Hepatic stellate cell (primary cell): Measurements from ENCODE around the gene ENTHD1.
"Not testable (repeated sequence)": the region's sequence is repeated elsewhere in the genome, so short reads cannot be mapped to it uniquely, and the experiment has no call there.

ENCODE experiments used
- DNase-seq: peaks from one replicate; pipeline ENCODE4 v3.0.0; 2011; ENCODE audit warnings: low spot score

The ENTHD1 gene

DNA sequence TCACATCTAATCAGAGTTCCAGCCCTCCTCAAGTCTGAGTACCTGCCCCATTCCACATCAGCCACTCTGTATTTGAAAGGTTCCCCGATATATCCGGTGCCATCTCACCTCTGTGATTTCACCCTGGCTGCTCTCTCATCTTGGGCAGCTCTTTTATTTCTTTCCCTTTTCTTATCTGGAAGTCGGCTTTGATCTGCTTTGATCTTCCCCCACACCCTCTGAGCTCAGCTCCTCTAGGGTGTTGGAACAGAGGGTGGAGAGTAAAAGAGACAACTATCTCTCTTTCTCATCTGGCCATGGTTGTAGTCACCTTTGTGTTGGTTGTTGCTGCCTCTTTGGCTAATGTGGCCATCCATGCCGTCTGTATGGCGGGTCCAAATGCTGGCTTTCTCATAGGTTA, 108.3 kb downstream of the ENTHD1 start:
- DNase-seq: no peak

DNA sequence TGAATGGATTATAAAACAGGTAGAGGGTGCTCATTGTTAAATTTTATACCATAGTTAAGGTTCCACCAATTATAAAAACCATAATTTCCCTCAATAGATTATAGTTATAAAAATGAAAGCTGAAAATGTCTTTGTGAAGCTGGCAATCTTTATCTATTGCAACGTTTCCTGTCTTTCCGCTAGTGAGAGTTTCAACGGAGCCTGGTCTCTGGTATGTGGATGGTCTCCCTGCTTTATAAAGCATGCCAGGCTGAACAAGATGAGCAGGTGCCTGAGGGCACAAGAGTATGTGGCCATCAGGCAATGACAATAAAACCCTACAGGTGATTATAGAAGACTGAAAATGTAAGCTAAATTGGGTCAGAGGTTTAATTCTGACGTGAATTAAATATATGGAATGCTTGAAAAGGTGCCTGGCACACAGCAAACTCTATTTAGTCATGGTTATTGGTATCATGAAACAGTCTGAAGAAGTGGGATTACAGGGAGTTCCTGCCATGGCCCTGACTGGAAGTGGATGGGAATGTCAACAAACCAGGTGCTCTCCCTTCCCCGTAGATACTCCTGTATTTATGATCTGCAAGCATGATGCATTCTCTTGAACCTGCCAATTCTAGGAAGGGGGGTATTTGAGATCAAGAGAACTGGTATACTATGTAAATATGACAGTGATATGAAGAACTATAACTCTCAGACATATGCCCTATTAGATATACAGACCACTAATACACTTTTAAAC, 115.7 kb downstream of the ENTHD1 start:
- no peak for DNase-seq

DNA sequence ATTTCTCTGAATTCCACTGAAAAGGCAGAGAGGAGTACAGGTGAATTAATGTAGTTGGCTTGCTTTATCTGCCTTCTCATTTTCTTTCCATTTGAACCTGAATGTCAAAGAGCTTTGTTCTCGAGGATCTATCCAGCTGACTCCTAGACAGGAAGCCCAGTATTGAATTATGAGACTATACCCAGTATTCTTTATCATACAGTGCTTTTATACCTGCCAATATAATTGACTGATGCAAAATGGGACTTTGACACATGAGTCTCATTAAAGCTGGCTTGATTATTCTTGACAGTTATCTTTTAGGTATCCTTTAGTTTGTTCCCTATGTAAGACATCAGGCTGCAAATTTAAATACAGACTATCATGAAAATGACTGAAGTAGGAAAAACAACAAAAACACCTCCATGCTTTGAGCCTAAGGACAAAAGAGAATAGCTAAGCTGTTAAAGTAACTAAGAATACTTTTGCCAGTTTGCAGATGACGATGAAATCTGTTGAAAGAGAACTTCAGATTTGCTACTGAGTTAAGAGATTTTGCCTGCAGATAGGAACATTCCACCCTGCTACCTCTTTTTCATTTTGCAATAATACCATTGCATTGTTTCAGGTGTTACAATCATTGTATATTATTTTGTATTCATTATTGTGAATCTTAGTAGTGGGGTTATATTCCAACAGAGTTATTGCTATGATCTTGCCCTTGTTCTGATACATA, 117.1 kb downstream of the ENTHD1 start:
- no peak for DNase-seq

- DNase-seq: no peak
Measured at GRCh38 chr22:39773976-39774539, 119.5 kb downstream of the ENTHD1 start.

DNA sequence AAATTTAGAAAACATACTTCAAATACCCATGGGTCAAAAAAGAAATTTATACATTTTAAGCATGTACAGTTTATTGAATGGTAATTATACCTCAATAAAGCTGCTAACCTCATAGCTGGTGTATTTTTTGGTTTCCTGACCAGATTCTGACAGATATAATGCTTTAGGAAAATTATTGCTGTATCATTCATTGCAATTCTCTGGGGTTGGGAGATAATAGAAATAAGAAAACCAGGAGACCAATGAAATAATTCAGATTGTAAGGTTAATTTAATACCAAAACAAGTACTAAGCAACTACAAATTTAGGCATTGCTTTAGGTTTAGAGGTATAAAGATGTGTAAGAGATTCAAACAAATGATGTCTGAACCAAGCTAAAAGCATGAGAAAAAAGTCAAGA, 120.1 kb downstream of the ENTHD1 start:
- DNase-seq: no peak

DNA sequence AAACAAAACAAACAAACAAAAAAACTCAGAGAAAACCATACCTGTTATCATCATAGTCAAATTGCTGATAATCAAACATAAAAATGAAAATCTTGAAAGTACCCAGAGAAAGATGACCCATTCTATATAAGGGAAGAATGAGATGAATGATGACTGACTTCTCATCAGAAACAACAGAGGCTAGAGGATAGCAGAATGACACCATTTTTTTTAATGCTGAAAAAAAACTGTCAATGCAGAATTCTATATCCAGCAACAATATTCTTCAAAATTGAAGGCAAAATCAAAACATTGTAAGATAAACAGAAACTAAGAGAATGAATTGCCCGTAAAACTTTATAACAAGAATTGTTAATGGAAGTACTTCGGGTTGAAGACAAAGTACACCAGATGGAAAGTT, 122.1 kb downstream of the ENTHD1 start:
- DNase-seq: no peak

DNA sequence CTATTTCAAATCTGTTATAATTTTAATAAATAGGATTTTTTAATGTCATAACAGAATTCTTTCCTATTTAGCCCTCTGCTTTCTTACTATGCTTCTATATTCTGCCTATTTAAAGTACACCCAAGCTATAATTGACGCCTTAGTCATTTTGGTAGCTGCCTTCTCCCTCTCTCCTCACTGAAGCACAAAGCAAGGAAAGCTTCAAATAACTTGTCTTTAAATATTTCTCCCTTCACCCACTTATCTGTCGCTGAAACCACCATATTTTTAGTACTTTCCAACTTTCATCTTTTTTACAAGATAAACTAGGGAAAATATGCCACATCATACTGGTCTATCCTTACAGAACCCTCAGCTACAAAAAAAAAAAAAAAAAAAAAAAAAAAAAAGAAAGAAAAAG, 127.9 kb downstream of the ENTHD1 start:
- DNase-seq: no peak

- no peak for DNase-seq
Measured at GRCh38 chr22:39765046-39765445, 128.5 kb downstream of the ENTHD1 start.

- no peak for DNase-seq
Measured at GRCh38 chr22:39763276-39763675, 130.3 kb downstream of the ENTHD1 start.

DNA sequence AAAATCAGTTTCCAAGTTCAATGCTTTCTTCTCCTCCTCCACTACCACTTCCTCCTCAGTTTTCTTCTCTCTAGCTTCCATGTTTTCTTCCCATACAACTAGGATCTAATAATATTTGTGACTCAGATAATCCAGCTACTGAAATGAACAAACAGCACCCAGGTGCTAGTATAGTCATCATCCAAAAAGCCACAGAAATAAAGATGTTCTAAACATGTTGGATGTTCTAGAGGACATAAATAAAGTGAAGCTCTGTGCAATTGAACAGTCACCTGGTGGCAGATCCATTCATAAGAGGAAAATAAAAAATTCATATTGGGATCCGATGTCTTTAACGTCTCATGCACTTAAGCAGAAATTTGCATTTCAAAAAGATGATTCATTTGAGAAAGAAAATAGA, 142.8 kb downstream of the ENTHD1 start:
- no peak for DNase-seq

DNA sequence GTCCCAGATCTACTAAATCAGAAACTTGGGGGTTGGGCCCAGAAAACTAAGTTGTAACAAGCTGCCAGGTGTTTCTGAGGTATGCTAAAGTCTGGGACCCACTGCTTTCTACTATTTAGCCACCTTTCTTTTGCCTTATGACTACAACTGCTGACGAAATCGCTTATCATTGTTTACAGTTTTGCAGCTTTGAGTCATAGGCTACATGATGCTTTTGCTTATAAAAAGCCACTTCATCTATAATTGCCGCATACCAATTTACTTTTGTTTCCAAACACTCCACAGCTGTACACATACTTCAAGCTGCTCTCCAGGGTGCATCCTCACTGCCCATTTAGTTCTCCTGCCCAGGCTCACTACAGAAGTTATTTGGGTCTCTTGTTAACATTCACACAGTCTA, 144.7 kb downstream of the ENTHD1 start:
- no peak for DNase-seq

DNA sequence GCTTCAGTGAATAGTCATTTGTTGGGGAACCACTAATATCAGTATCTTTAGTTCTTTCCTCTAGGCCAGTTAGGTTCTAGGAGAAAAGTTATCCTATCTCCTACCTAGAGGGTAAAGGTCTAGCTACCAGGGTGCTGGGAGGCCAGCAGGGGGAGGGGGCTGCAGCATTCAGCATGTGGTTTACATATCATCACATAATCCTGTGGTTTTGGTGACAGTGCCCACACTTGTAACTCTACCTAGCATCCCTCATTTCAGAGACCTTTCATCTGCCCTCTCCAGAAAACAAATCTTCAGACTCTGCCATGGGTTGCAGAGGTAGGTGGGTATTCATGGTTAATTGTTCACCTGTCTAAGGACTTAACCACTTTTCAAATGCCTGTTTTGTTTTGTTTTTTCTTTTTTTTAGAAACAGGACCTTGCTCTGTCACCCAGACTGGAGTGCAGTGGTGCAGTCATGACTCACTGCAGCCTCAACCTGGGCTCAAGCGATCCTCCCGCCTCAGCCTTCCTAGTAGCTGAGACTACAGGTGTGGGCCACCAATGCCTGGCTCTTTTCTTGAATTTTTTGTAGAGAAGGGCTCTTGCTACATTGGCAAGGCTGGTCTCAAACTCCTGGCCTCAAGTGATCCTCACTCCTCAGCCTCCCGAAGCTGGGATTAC, 146.8 kb downstream of the ENTHD1 start:
- no peak for DNase-seq

- DNase-seq: no peak
Measured at GRCh38 chr22:39745789-39746188, 147.8 kb downstream of the ENTHD1 start.

GRCh38 chr22:39744353-39744752, 149.2 kb downstream of the ENTHD1 start:
- DNase-seq: no peak

DNA sequence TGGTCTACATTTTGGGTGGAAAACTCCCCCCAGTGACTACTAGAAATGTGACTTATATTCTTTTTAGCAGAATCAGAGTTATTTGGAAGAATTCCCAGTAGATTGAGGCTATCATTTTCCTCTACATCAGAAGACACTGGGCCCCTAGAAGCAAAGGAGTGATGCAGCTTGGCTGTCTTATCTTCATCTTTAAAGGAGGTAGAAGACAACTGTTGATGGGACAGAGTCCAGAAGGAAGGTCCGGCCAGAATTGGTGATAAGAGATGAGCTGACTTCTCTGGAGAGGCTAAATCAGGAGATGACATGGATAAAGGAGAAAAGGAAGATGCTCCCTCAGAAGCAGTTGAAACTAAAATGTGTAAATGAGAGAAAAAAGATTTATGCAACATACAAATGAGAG, 149.6 kb downstream of the ENTHD1 start:
- no peak for DNase-seq

DNA sequence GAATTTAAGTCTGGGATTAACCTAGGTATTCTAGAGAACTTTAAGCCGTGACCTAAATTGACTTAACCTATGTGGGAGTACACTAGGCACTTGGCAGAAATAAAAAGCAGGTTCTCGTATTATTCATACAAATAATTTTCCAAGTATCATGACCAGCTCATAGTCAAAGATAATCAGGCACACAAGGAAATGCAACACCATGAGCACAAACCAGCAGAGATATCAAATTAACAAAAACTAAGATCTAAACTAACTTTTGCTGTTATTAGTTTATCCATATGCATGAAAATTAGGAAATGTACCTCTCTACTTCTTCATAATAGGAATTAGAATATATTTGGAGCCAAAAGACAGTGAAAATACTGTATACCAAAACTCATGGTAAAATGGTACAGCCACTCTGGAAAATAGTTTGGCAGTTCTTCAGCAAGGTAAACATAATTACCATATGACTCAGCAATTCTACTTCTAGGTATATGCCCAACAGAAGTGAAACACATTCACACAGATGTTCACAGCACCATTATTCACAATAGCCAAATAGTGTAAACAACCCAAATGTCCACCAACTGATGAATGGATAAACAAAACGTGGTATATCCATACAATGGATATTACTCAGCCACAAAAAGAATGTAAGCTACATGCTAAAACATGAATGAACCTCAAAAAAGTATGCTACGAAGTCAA, 154.1 kb downstream of the ENTHD1 start:
- no peak for DNase-seq

DNA sequence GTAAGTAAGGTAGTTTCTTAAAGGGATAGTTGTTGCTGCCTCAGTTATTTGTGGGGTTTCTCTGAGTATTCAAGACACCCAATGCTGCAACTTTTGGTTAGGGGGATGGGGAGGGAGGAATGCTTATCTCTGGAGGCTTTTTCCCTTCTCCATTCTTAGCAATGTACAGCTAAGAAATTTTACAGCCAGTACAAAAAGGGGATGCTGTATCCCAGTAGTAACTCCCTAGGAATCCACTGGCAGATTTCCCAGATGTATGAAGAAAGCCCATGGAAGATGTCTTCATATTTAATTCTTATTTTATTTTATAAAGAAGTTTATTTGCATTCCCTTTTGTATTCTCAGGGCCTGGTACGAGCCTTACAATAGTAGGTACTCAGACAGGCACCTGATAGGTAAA, 154.8 kb downstream of the ENTHD1 start:
- DNase-seq: no peak

GRCh38 chr22:39735776-39736175, 157.8 kb downstream of the ENTHD1 start:
- no peak for DNase-seq

- DNase-seq: no peak
Measured at GRCh38 chr22:39734866-39735265, 158.7 kb downstream of the ENTHD1 start.

- not testable (repeated sequence) for DNase-seq
Measured at GRCh38 chr22:39734046-39734445, 159.5 kb downstream of the ENTHD1 start.

GRCh38 chr22:39733191-39733590, 160.4 kb downstream of the ENTHD1 start:
- DNase-seq: no peak

GRCh38 chr22:39732625-39733024, 160.9 kb downstream of the ENTHD1 start:
- no peak for DNase-seq
